Neural cell (in vitro differentiated cells): ENCODE results near the gene DNAAF5. TPM values are rescaled to one million over a fixed set of nuclear protein-coding genes. Genes with fewer than 3 reads are reported as not detected.

Source experiments
- H2AFZ ChIP-seq: fragments of 200-600, 300-800 bp; sonication (generic), shearing (Covaris generic); 2 replicates; pipeline ENCODE4 v1.6.0; 2014; ENCODE audit warnings: low read depth, mild to moderate bottlenecking, antibody characterized with exemption, low read length, moderate library complexity
- H3F3A ChIP-seq: fragments of 200-600 bp; shearing (Covaris generic); 2 replicates; pipeline ENCODE4 v1.6.1; 2016; ENCODE audit warnings: mild to moderate bottlenecking, moderate library complexity, mixed read lengths, antibody characterized with exemption, low read length; ENCODE audit not compliant: insufficient read depth, poor library complexity, severe bottlenecking
- H3K27ac ChIP-seq: fragments of 200-600, 300-800 bp; sonication (generic), shearing (Covaris generic); 2 replicates; pipeline ENCODE4 v1.5.1; 2014; ENCODE audit warnings: mild to moderate bottlenecking, low read length, moderate library complexity
- H3K27me3 ChIP-seq: fragments of 300-800, 200-600 bp; sonication (generic), shearing (Covaris generic); 2 replicates; pipeline ENCODE4 v1.6.0; 2014; ENCODE audit warnings: mild to moderate bottlenecking, low read depth, low read length, moderate library complexity; ENCODE audit not compliant: insufficient read depth
- H3K36me3 ChIP-seq: fragments of 300-800, 200-600 bp; sonication (generic), shearing (Covaris generic); 2 replicates; pipeline ENCODE4 v1.5.1; 2014; ENCODE audit warnings: mild to moderate bottlenecking, antibody characterized with exemption, low read length, moderate library complexity; ENCODE audit not compliant: insufficient read depth
- H3K4me2 ChIP-seq: fragments of 300-800, 200-600 bp; sonication (generic), shearing (Covaris generic); 2 replicates; pipeline ENCODE4 v1.6.0; 2014; ENCODE audit warnings: mild to moderate bottlenecking, low read length
- H3K4me3 ChIP-seq: fragments of 300-800, 200-600 bp; sonication (generic), shearing (Covaris generic); 2 replicates; pipeline ENCODE4 v1.5.1; 2014; ENCODE audit warnings: mild to moderate bottlenecking, low read length, moderate library complexity
- H3K79me2 ChIP-seq: fragments of 200-600 bp; shearing (Covaris generic); replicated peaks from 2 replicates; pipeline ENCODE4 v1.6.0; 2014; ENCODE audit warnings: mild to moderate bottlenecking, low read length, moderate library complexity; ENCODE audit not compliant: insufficient read depth
- H3K9ac ChIP-seq: fragments of 300-800, 200-600 bp; sonication (generic), shearing (Covaris generic); 2 replicates; pipeline ENCODE4 v1.6.1; 2016; ENCODE audit warnings: mild to moderate bottlenecking, low read length, mixed read lengths
- H3K9me2 ChIP-seq: fragments of 200-600 bp; shearing (Covaris generic); 2 replicates; pipeline ENCODE4 v1.6.1; 2016; ENCODE audit warnings: mild to moderate bottlenecking, low read length, mixed read lengths; ENCODE audit not compliant: insufficient read depth
- H3K9me3 ChIP-seq: fragments of 200-600, 300-800 bp; sonication (generic), shearing (Covaris generic); 2 replicates; pipeline ENCODE4 v1.6.1; 2016; ENCODE audit warnings: mild to moderate bottlenecking, mixed run types, low read length, moderate library complexity, mixed read lengths
- H4K20me1 ChIP-seq: fragments of 200-600 bp; shearing (Covaris generic); 2 replicates; pipeline ENCODE4 v1.6.1; 2016; ENCODE audit warnings: mild to moderate bottlenecking, mixed run types; ENCODE audit not compliant: insufficient read depth
- CTCF ChIP-seq: fragments of 450-650 bp; IDR thresholded peaks from 2 replicates; pipeline ENCODE4 v1.5.1; 2014; ENCODE audit warnings: antibody characterized with exemption, mild to moderate bottlenecking, moderate library complexity; ENCODE audit not compliant: poor library complexity, severe bottlenecking
- EP300 ChIP-seq: fragments of 450-650 bp; conservative IDR thresholded peaks from 2 replicates; pipeline ENCODE4 v1.6.1; 2014; ENCODE audit warnings: antibody characterized with exemption, mild to moderate bottlenecking, moderate library complexity; ENCODE audit not compliant: poor library complexity, severe bottlenecking
- EZH2 ChIP-seq: fragments of 200-600, 300-800 bp; shearing (Covaris generic), sonication (generic); IDR thresholded peaks from 2 replicates; pipeline ENCODE4 v1.6.1; 2014; ENCODE audit warnings: antibody characterized with exemption, low read length, borderline replicate concordance, mild to moderate bottlenecking; ENCODE audit not compliant: insufficient read depth, poor library complexity, severe bottlenecking
- MXI1 ChIP-seq: fragments of 450-650 bp; conservative IDR thresholded peaks from 2 replicates; pipeline ENCODE4 v1.6.1; 2014; ENCODE audit warnings: antibody characterized with exemption, mild to moderate bottlenecking; ENCODE audit not compliant: poor library complexity, severe bottlenecking
- POLR2AphosphoS5 ChIP-seq: IDR thresholded peaks from 2 replicates; pipeline ENCODE4 v1.6.1; 2012
- RAD21 ChIP-seq: fragments of 450-650 bp; conservative IDR thresholded peaks from 2 replicates; pipeline ENCODE4 v1.6.1; 2014; ENCODE audit warnings: antibody characterized with exemption, mild to moderate bottlenecking, moderate library complexity
- SMC3 ChIP-seq: fragments of 450-650 bp; conservative IDR thresholded peaks from 2 replicates; pipeline ENCODE4 v1.6.1; 2014; ENCODE audit warnings: antibody characterized with exemption, mild to moderate bottlenecking, moderate library complexity; ENCODE audit not compliant: poor library complexity
- TAF1 ChIP-seq: IDR thresholded peaks from 2 replicates; pipeline ENCODE4 v1.6.1; 2012; ENCODE audit warnings: low read depth
- polyA plus RNA-seq: library from polyadenylated mRNA; depleted of rRNA; stranded (reverse); fragments of >200 nt; gene quantifications from 2 replicates; pipeline ENCODE4 v1.2.3, GENCODE V29; 2014
- TF ChIP-seq, protein P1 (sequence below): IDR thresholded peaks from 2 replicates; pipeline ENCODE4 v1.6.1; 2012; ENCODE audit warnings: borderline replicate concordance

Gene DNAAF5
- polyA plus RNA-seq, 1 donor from 2014 or later, result 5.3 TPM

- H4K20me1 ChIP-seq, result no peaks in the 10 kb centered on the region
- H3K79me2 ChIP-seq, result no peaks in the 10 kb centered on the region
- no peak overlapping the region for H3K27ac ChIP-seq
- no peaks in the 10 kb centered on the region for H3F3A ChIP-seq
- no peaks in the 10 kb centered on the region for H3K27me3 ChIP-seq
- H3K9ac ChIP-seq, result no peak overlapping the region
- H2AFZ ChIP-seq, result no peak overlapping the region
- no peaks in the 10 kb centered on the region for H3K9me2 ChIP-seq
- no peaks in the 10 kb centered on the region for H3K9me3 ChIP-seq
- no peak overlapping the region for H3K4me2 ChIP-seq
- H3K4me3 ChIP-seq, result no peak overlapping the region
- H3K36me3 ChIP-seq, result no peaks in the 10 kb centered on the region
- TF ChIP-seq EZH2 (no peak), EP300 (no peak), SMC3 (no peak), TAF1 (no peak), POLR2AphosphoS5 (no peak), CTCF (no peak), MXI1 (no peak), RAD21 (no peak)
- TF ChIP-seq, protein P1, sequence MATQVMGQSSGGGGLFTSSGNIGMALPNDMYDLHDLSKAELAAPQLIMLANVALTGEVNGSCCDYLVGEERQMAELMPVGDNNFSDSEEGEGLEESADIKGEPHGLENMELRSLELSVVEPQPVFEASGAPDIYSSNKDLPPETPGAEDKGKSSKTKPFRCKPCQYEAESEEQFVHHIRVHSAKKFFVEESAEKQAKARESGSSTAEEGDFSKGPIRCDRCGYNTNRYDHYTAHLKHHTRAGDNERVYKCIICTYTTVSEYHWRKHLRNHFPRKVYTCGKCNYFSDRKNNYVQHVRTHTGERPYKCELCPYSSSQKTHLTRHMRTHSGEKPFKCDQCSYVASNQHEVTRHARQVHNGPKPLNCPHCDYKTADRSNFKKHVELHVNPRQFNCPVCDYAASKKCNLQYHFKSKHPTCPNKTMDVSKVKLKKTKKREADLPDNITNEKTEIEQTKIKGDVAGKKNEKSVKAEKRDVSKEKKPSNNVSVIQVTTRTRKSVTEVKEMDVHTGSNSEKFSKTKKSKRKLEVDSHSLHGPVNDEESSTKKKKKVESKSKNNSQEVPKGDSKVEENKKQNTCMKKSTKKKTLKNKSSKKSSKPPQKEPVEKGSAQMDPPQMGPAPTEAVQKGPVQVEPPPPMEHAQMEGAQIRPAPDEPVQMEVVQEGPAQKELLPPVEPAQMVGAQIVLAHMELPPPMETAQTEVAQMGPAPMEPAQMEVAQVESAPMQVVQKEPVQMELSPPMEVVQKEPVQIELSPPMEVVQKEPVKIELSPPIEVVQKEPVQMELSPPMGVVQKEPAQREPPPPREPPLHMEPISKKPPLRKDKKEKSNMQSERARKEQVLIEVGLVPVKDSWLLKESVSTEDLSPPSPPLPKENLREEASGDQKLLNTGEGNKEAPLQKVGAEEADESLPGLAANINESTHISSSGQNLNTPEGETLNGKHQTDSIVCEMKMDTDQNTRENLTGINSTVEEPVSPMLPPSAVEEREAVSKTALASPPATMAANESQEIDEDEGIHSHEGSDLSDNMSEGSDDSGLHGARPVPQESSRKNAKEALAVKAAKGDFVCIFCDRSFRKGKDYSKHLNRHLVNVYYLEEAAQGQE, result no peak
Observed at GRCh38 chr7:768881-769504, 42.5 kb downstream of the DNAAF5 start.

- no peak overlapping the region for H3K4me2 ChIP-seq
- no peaks in the 10 kb centered on the region for H3K36me3 ChIP-seq
Observed at GRCh38 chr7:770336-770735, 43.8 kb downstream of the DNAAF5 start.

More at GRCh38 chr7:770336-770735, 43.8 kb downstream of the DNAAF5 start:
- H4K20me1 ChIP-seq, result no peaks in the 10 kb centered on the region
- no peaks in the 10 kb centered on the region for H3K9me3 ChIP-seq
- no peaks in the 10 kb centered on the region for H3K79me2 ChIP-seq
- H3K9ac ChIP-seq, result no peak overlapping the region
- no peaks in the 10 kb centered on the region for H3K27me3 ChIP-seq
- no peaks in the 10 kb centered on the region for H3F3A ChIP-seq
- no peak for TF ChIP-seq TAF1
- no peak for TF ChIP-seq MXI1
- no peak for TF ChIP-seq EZH2
- TF ChIP-seq CTCF, result no peak
- TF ChIP-seq EP300, result no peak
- TF ChIP-seq POLR2AphosphoS5, result no peak
- no peak for TF ChIP-seq RAD21
- TF ChIP-seq SMC3, result no peak
- TF ChIP-seq, protein P1, result no peak
- no peak overlapping the region for H3K27ac ChIP-seq
- H3K9me2 ChIP-seq, result no peaks in the 10 kb centered on the region
- H3K4me3 ChIP-seq, result no peak overlapping the region
- no peak overlapping the region for H2AFZ ChIP-seq
